Measurements from ENCODE around the gene DUOXA2. TPM values are rescaled to one million over a fixed set of nuclear protein-coding genes. Genes with fewer than 3 reads are reported as not detected.

Gene DUOXA2
- total RNA-seq (2014; rRNA removed; shearing (Covaris generic)): not detected in 2 replicates
- not detected in 2 replicates for polyA plus RNA-seq (2016; fragmentation: Nextera tagmentation; extraction: Ambion mirVana)
- long read RNA-seq: 0 reads

GRCh38 chr15:45114076-45114750 lies at the start of gene DUOXA2, which contains the start of gene DUOX2:
TSS of gene DUOXA2 (plus strand) at chr15:45114326. CDS start at chr15:45114606, 280 bp downstream.
TSS of gene DUOX2 (minus strand) at chr15:45114172. CDS start at chr15:45113411, 761 bp downstream.
- no peaks in the 10 kb centered on the region for H3K79me2 ChIP-seq (replicated peaks; ENCODE audit: insufficient read depth)
- H3K4me1 ChIP-seq (ENCODE audit: insufficient read depth): peaks cover 40% of the 10 kb centered on the region
- H3K27ac ChIP-seq (ENCODE audit: low read depth): no peak within 1 kb of the TSS
- H3K27me3 ChIP-seq (ENCODE audit: insufficient read depth): peaks cover 98% of the 10 kb centered on the region
- H3K4me3 ChIP-seq: peak within 1 kb of the TSS; percentile 58
- Mint-ChIP-seq H3K9me3 (peaks cover 12% of the 10 kb centered on the region), H3K27ac (no peak within 1 kb of the TSS), H3K27me3 (ENCODE audit: insufficient read depth, low read depth, poor library complexity) (peaks cover 87% of the 10 kb centered on the region), H3K36me3 (ENCODE audit: low read depth) (no peaks in the 10 kb centered on the region; the same call in 2 of the 3 replicates), H3K4me3 (peak within 1 kb of the TSS; percentile 58), H3K4me1 (peaks cover 27% of the 10 kb centered on the region)
- H3K9me2 ChIP-seq (ENCODE audit: insufficient read depth): no peaks in the 10 kb centered on the region
- DNase-seq (ENCODE audit: low spot score) (peak; percentile 31), ATAC-seq (peak; percentile 0; the same call in 1 of the 3 replicates)
- H3K4me2 ChIP-seq: peak within 1 kb of the TSS; percentile 88
- no peaks in the 10 kb centered on the region for H3F3A ChIP-seq (replicated peaks; ENCODE audit: low read depth)
- H4K20me1 ChIP-seq (replicated peaks; ENCODE audit: insufficient read depth): peaks cover 4% of the 10 kb centered on the region; the same call in 1 of the 2 replicates
- H2AFZ ChIP-seq: peak within 1 kb of the TSS; percentile 93
- H3K36me3 ChIP-seq (ENCODE audit: insufficient read depth): no peaks in the 10 kb centered on the region
- TF ChIP-seq ZNF331 (CRISPR knock-in tag; IDR thresholded peaks at IDR 0.05; ENCODE audit: low read depth) (no peak), EZH2 (IDR thresholded peaks at IDR 0.05; ENCODE audit: low read depth, unreplicated experiment) (peak; percentile 67), CREB1 (CRISPR knock-in tag; IDR thresholded peaks at IDR 0.05; ENCODE audit: low read depth) (no peak), EZH2phosphoT487 (IDR thresholded peaks at IDR 0.05; ENCODE audit: unreplicated experiment) (peak; percentile 65)
- TF ChIP-seq, protein P1, sequence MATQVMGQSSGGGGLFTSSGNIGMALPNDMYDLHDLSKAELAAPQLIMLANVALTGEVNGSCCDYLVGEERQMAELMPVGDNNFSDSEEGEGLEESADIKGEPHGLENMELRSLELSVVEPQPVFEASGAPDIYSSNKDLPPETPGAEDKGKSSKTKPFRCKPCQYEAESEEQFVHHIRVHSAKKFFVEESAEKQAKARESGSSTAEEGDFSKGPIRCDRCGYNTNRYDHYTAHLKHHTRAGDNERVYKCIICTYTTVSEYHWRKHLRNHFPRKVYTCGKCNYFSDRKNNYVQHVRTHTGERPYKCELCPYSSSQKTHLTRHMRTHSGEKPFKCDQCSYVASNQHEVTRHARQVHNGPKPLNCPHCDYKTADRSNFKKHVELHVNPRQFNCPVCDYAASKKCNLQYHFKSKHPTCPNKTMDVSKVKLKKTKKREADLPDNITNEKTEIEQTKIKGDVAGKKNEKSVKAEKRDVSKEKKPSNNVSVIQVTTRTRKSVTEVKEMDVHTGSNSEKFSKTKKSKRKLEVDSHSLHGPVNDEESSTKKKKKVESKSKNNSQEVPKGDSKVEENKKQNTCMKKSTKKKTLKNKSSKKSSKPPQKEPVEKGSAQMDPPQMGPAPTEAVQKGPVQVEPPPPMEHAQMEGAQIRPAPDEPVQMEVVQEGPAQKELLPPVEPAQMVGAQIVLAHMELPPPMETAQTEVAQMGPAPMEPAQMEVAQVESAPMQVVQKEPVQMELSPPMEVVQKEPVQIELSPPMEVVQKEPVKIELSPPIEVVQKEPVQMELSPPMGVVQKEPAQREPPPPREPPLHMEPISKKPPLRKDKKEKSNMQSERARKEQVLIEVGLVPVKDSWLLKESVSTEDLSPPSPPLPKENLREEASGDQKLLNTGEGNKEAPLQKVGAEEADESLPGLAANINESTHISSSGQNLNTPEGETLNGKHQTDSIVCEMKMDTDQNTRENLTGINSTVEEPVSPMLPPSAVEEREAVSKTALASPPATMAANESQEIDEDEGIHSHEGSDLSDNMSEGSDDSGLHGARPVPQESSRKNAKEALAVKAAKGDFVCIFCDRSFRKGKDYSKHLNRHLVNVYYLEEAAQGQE (IDR thresholded peaks at IDR 0.05; ENCODE audit: unreplicated experiment): no peak

- Mint-ChIP-seq H3K4me3 (no peak overlapping the region), H3K36me3 (ENCODE audit: low read depth) (peaks cover 37% of the 10 kb centered on the region), H3K9me3 (no peaks in the 10 kb centered on the region; the same call in 2 of the 3 replicates), H3K27ac (no peak overlapping the region), H3K27me3 (ENCODE audit: insufficient read depth, low read depth, poor library complexity) (peaks cover 2% of the 10 kb centered on the region), H3K4me1 (no peaks in the 10 kb centered on the region)
- Histone ChIP-seq H3K4me2 (no peak overlapping the region), H3K4me1 (ENCODE audit: insufficient read depth) (no peaks in the 10 kb centered on the region), H3K4me3 (no peak overlapping the region), H2AFZ (no peak overlapping the region), H3K36me3 (ENCODE audit: insufficient read depth) (no peaks in the 10 kb centered on the region), H3F3A (replicated peaks; ENCODE audit: low read depth) (no peaks in the 10 kb centered on the region), H4K20me1 (replicated peaks; ENCODE audit: insufficient read depth) (no peaks in the 10 kb centered on the region), H3K9me2 (ENCODE audit: insufficient read depth) (no peaks in the 10 kb centered on the region), H3K27ac (ENCODE audit: low read depth) (no peak overlapping the region), H3K79me2 (replicated peaks; ENCODE audit: insufficient read depth) (no peaks in the 10 kb centered on the region), H3K27me3 (ENCODE audit: insufficient read depth) (no peaks in the 10 kb centered on the region)
- ATAC-seq: no peak
- DNase-seq (ENCODE audit: low spot score): no peak
- TF ChIP-seq POLR2AphosphoS5 (IDR thresholded peaks at IDR 0.05; ENCODE audit: low read depth): no peak
- TF ChIP-seq EZH2 (IDR thresholded peaks at IDR 0.05; ENCODE audit: low read depth, unreplicated experiment): no peak
- TF ChIP-seq, protein P1 (IDR thresholded peaks at IDR 0.05; ENCODE audit: unreplicated experiment): no peak
Observed at GRCh38 chr15:45064386-45064785, 49.7 kb upstream of the DUOXA2 start.
